Measurements from ENCODE around the gene TMEM184B.

Gene TMEM184B

GRCh38 chr22:38308791-38309498, 36.1 kb upstream of the TMEM184B start:
- no peak for DNase-seq

GRCh38 chr22:38305471-38306448, 33.0 kb upstream of the TMEM184B start:
- DNase-seq: peak in 1 of 2 experiments; percentile 23

GRCh38 chr22:38304526-38304925, 31.7 kb upstream of the TMEM184B start:
- DNase-seq: no peak

GRCh38 chr22:38303974-38304373, 31.2 kb upstream of the TMEM184B start:
- no peak for DNase-seq

GRCh38 chr22:38302906-38303305, 30.1 kb upstream of the TMEM184B start:
- no peak for DNase-seq

GRCh38 chr22:38300946-38301345, 28.1 kb upstream of the TMEM184B start:
- DNase-seq: no peak

GRCh38 chr22:38300197-38300945, 27.6 kb upstream of the TMEM184B start:
- no peak for DNase-seq

- DNase-seq: no peak
Observed at GRCh38 chr22:38299770-38300102, 26.9 kb upstream of the TMEM184B start.

- DNase-seq: peak in 1 of 2 experiments; percentile 39
Observed at GRCh38 chr22:38298312-38299005, 25.6 kb upstream of the TMEM184B start.

- no peak for DNase-seq
Observed at GRCh38 chr22:38296372-38296771, 23.6 kb upstream of the TMEM184B start.

- DNase-seq: no peak
Observed at GRCh38 chr22:38295863-38296262, 23.1 kb upstream of the TMEM184B start.

- no peak for DNase-seq
Observed at GRCh38 chr22:38295339-38295738, 22.5 kb upstream of the TMEM184B start.

- DNase-seq: no peak
Observed at GRCh38 chr22:38294193-38294592, 21.4 kb upstream of the TMEM184B start.

GRCh38 chr22:38292694-38293093, 19.9 kb upstream of the TMEM184B start:
- DNase-seq: no peak

- DNase-seq: no peak
Observed at GRCh38 chr22:38291201-38291777, 18.5 kb upstream of the TMEM184B start.

GRCh38 chr22:38290347-38290746, 17.5 kb upstream of the TMEM184B start:
- no peak for DNase-seq

GRCh38 chr22:38289583-38290082, 16.8 kb upstream of the TMEM184B start:
- DNase-seq: no peak

GRCh38 chr22:38286915-38287669, 14.3 kb upstream of the TMEM184B start:
- no peak for DNase-seq

GRCh38 chr22:38285018-38285417, 12.2 kb upstream of the TMEM184B start:
- DNase-seq: no peak

- no peak for DNase-seq
Observed at GRCh38 chr22:38284042-38284402, 11.2 kb upstream of the TMEM184B start.

GRCh38 chr22:38282397-38282796, 9.6 kb upstream of the TMEM184B start:
- no peak for DNase-seq
